ENCODE data around the gene SH2D3C. TPM values are rescaled to one million over a fixed set of nuclear protein-coding genes. Genes with fewer than 3 reads are reported as not detected.

The SH2D3C gene
- total RNA-seq, 4 donors from 2014 or later: 6.1 to 12.1 (median 8.5) TPM

DNA sequence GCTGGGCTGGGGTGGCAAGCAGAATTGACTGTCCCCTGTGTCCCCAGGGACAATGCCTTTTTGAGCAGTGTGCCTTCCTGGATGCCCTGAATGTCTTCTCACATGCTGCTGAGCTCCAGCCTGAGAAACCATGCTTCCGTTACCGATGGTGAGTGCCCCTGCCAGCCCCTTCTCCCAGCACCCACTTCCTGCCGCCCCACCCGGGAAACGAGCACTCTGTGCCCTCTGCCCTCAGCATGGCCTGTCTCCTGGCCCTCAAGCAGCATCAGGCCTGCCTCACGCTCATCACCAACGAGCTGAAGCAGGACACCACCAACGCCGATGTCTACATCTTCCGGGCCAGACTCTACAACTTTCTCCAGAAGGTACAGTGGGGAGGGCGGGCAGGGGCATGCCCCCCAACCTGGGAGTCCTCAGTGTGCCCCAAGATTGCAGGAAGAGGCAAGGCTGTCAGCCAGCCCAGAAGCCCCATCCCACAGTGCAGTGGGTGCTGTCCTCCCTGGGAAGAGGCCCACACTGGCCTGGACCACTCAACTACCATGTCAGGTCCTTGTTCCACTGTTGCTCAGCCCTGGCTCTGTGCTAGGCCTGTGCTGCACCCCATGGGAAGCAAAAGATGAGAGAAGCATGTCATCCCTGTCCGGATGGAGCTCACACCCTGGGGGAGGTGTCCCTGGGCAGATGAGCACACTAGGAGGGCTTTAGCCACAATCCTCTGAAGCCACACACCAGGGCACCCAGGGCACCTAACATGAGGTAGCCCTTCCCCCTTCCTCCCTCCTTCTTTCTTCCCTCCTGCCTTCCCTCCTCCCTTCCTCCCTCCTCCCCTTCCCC is 58.2 kb downstream of the SH2D3C start:
- TF ChIP-seq CTCF (IDR thresholded peaks at IDR 0.05) (no peak), POLR2A (IDR thresholded peaks at IDR 0.05) (no peak), POLR2AphosphoS5 (IDR thresholded peaks at IDR 0.05) (no peak), EP300 (IDR thresholded peaks at IDR 0.05) (no peak)
- no peak overlapping the region for H3K27ac ChIP-seq
- H3K4me1 ChIP-seq: peaks cover 0 to 20% (median 4%) of the 10 kb centered on the region in 3 donors
- no peak overlapping the region for H3K4me3 ChIP-seq
- no peaks in the 10 kb centered on the region for H3K9me3 ChIP-seq
- WGBS, 2 donors (ENCODE audit: low coverage in 1 of 2): 67% methylated on average over 1 of the region's 12 CpGs; no CpG with 5 or more reads in 1 of the 2 donors
- no peak for ATAC-seq
- H3K36me3 ChIP-seq: no peaks in the 10 kb centered on the region
- peaks cover 27% of the 10 kb centered on the region for H3K27me3 ChIP-seq

GRCh38 chr9:127717766-127718165 is 60.7 kb downstream of the SH2D3C start:
- WGBS, 2 donors (ENCODE audit: low coverage in 1 of 2): 78% methylated on average over 3 to 4 of the region's 5 CpGs
- H3K27ac ChIP-seq: no peak overlapping the region
- peaks cover 0 to under 1% of the 10 kb centered on the region in 2 donors for H3K36me3 ChIP-seq
- TF ChIP-seq EP300 (IDR thresholded peaks at IDR 0.05) (no peak), POLR2AphosphoS5 (IDR thresholded peaks at IDR 0.05) (no peak), CTCF (IDR thresholded peaks at IDR 0.05) (no peak)
- ATAC-seq: no peak
- no peaks in the 10 kb centered on the region for H3K9me3 ChIP-seq
- H3K4me3 ChIP-seq: no peak overlapping the region
- H3K27me3 ChIP-seq: peaks cover 10% of the 10 kb centered on the region
- H3K4me1 ChIP-seq: peaks cover 0 to 22% (median 11%) of the 10 kb centered on the region in 3 donors

GRCh38 chr9:127716412-127716811 is 62.1 kb downstream of the SH2D3C start:
- TF ChIP-seq POLR2AphosphoS5 (IDR thresholded peaks at IDR 0.05): no peak
- TF ChIP-seq EP300 (IDR thresholded peaks at IDR 0.05): no peak
- no peak for TF ChIP-seq CTCF (IDR thresholded peaks at IDR 0.05)
- TF ChIP-seq POLR2A (IDR thresholded peaks at IDR 0.05): no peak
- Histone ChIP-seq H3K4me1 (peaks cover 0 to 22% (median 11%) of the 10 kb centered on the region in 3 donors), H3K27ac (peak overlapping the region in 3 of 4 donors; percentile 85 to 88 (median 85)), H3K9me3 (no peaks in the 10 kb centered on the region), H3K27me3 (no peaks in the 10 kb centered on the region), H3K4me3 (peak overlapping the region in 1 of 2 donors; percentile 78), H3K36me3 (peaks cover 0 to 13% of the 10 kb centered on the region in 2 donors)
- WGBS, 2 donors (ENCODE audit: low coverage in 1 of 2): 100% methylated on average over 2 of the region's 9 CpGs; no CpG with 5 or more reads in 1 of the 2 donors
- no peak for ATAC-seq

GRCh38 chr9:127715470-127716337 is 62.8 kb downstream of the SH2D3C start, which contains the start of the genes PTRH1 and TTC16:
TSS of gene PTRH1 (minus strand) at chr9:127715663. CDS start at chr9:127715639, 24 bp downstream.
TSS of gene TTC16 (plus strand) at chr9:127716079. CDS start at chr9:127716146, 67 bp downstream.
- 5% methylated on average over 14 of the region's 65 CpGs; no CpG with 5 or more reads in 1 of the 2 donors for WGBS, 2 donors (ENCODE audit: low coverage in 1 of 2)
- Histone ChIP-seq H3K9me3 (no peaks in the 10 kb centered on the region), H3K27me3 (no peaks in the 10 kb centered on the region), H3K4me3 (peak within 1 kb of the TSS; percentile 46 to 78), H3K27ac (peak within 1 kb of the TSS; percentile 5 to 88 (median 85)), H3K4me1 (peaks cover 0 to 22% (median 11%) of the 10 kb centered on the region in 3 donors), H3K36me3 (peaks cover 0 to 13% of the 10 kb centered on the region in 2 donors)
- peak; percentile 72 for TF ChIP-seq POLR2AphosphoS5 (IDR thresholded peaks at IDR 0.05)
- TF ChIP-seq EP300 (IDR thresholded peaks at IDR 0.05): no peak
- no peak for TF ChIP-seq CTCF (IDR thresholded peaks at IDR 0.05)
- peak in 1 of 2 donors; percentile 27 for TF ChIP-seq POLR2A (IDR thresholded peaks at IDR 0.05)
- peak; percentile 98 for ATAC-seq
